GM18858 (cell line): Measurements from ENCODE around the gene RPL41.
"Not testable (repeated sequence)": the region's sequence is repeated elsewhere in the genome, so short reads cannot be mapped to it uniquely, and the experiment has no call there.

ENCODE experiments used
- ATAC-seq: cut with Tn5 transposase; IDR thresholded peaks from one replicate; pipeline ENCODE4 v1.9.1; 2021; ENCODE audit not compliant: unreplicated experiment

The RPL41 gene

GRCh38 chr12:56154246-56154771 lies 37.9 kb downstream of the RPL41 start:
- no peak for ATAC-seq

GRCh38 chr12:56154818-56155217 lies 38.4 kb downstream of the RPL41 start:
- no peak for ATAC-seq

GRCh38 chr12:56155256-56155845 lies 38.9 kb downstream of the RPL41 start:
- no peak for ATAC-seq

- ATAC-seq, result not testable (repeated sequence)
Measured at GRCh38 chr12:56156464-56157200, 40.2 kb downstream of the RPL41 start.

- ATAC-seq, result peak; percentile 30
Measured at GRCh38 chr12:56157201-56158028, 41.0 kb downstream of the RPL41 start.

GRCh38 chr12:56158029-56158925 lies 41.8 kb downstream of the RPL41 start, which contains the start of gene MYL6:
Gene MYL6, plus strand, starts transcription at chr12:56158359. Its CDS starts 43 bp downstream, at chr12:56158402.
- ATAC-seq, result peak; percentile 74

GRCh38 chr12:56158926-56159461 lies 42.6 kb downstream of the RPL41 start:
- no peak for ATAC-seq

GRCh38 chr12:56159482-56160192 lies 43.2 kb downstream of the RPL41 start:
- ATAC-seq, result no peak

- no peak for ATAC-seq
Measured at GRCh38 chr12:56160193-56160763, 43.8 kb downstream of the RPL41 start.

GRCh38 chr12:56160894-56161689 lies 44.7 kb downstream of the RPL41 start:
- no peak for ATAC-seq

- no peak for ATAC-seq
Measured at GRCh38 chr12:56161690-56162351, 45.4 kb downstream of the RPL41 start.

- no peak for ATAC-seq
Measured at GRCh38 chr12:56162468-56163290, 46.2 kb downstream of the RPL41 start.

- ATAC-seq, result no peak
Measured at GRCh38 chr12:56163533-56164344, 47.3 kb downstream of the RPL41 start.

- no peak for ATAC-seq
Measured at GRCh38 chr12:56164345-56164729, 47.9 kb downstream of the RPL41 start.

- no peak for ATAC-seq
Measured at GRCh38 chr12:56165369-56165768, 48.9 kb downstream of the RPL41 start.
